HG02970 (cell line): ENCODE results near the gene ZNF845.
"Not testable (repeated sequence)": the region's sequence is repeated elsewhere in the genome, so short reads cannot be mapped to it uniquely, and the experiment has no call there.

Source experiments
- ATAC-seq: cut with Tn5 transposase; IDR thresholded peaks from one replicate; pipeline ENCODE4 v1.9.1; 2021; ENCODE audit warnings: mild to moderate bottlenecking, moderate library complexity, moderate number of reproducible peaks; ENCODE audit not compliant: unreplicated experiment, low FRiP score

The ZNF845 gene

DNA sequence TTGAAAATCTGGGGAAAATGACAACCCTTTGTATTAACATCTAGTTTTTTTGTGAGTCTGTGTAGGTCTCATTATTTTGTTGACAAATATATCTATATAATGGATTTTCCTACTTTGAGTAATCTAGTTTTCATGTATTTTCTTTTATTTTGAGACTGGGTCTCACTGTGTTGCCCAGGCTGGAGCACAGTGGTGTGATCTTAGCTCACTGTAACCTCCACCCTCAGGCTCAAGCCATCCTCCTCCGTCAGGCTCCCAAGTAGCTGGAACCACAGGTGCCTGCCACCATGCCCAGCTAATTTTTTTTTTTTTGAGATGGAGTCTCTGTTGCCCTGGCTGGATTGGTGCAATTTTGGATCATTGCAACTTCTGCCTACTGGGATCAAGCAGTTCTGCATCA, 41.2 kb downstream of the ZNF845 start:
- no peak for ATAC-seq

DNA sequence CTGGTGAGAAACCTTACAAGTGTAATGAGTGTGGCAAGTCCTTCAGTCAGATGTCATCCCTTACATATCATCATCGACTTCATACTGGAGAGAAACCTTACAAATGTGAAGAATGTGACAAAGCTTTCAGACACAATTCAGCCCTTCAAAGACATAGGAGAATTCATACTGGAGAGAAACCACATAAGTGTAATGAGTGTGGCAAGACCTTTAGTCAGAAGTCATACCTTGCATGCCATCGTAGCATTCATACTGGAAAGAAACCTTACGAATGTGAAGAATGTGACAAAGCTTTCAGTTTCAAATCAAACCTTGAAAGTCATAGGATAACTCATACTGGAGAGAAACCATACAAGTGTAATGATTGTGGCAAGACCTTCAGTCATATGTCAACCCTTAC, 47.8 kb downstream of the ZNF845 start:
- no peak for ATAC-seq

DNA sequence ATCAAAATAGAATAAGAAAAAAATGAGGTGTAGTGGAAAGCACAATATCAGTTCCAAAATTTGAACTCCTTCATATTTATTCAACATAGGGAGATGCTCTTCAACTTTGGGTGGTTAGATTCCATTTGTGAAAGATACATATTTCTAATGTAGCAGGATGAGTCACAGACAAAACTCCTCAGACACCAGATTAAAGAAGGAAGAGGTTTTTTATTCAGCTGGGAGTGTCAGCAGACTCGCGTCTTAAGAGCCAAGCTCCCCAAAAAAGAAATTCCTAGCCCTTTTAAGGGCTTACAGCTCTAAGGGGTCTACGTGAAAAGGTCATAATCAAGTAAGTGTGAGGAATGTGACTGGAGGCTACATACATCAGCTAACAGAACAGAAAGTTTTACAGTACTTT, 54.6 kb downstream of the ZNF845 start:
- ATAC-seq, result no peak

DNA sequence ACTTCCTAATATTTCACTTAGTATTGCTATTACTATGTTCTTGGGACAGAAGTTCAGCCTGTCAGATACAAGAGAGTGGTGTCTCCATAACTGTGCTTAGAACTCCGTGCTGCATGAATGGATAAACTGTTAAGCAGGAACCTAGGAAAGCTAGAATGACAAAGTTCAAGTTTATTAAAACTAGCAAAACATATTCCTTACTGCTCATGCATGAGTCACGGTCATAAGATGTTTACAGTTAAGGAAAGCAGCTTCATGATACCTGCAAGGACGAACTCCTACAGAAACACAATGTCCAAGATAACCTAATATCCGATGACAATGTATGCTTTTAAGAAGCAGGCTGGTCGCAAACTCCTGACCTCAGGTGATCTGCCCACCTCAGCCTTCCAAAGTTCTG, 55.4 kb downstream of the ZNF845 start:
- no peak for ATAC-seq

DNA sequence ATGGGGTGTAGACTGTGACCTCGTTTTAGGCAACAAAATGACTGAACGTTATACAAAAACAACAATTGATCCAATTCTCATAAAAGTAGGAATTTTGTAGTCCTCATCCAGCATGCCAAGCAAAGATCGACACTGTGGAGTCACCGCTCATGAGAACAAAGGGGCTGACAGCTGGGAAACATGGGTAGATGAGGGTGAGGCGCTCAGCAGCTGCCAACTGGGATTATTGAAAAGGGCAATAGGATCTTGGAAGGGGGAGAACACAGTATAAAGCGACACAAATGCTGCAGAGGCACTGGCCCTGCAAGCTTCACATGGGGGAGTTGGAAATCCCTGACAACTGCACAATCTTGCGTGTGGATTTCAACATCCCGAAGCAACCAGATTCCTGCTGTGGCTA, 56.0 kb downstream of the ZNF845 start:
- ATAC-seq, result no peak

DNA sequence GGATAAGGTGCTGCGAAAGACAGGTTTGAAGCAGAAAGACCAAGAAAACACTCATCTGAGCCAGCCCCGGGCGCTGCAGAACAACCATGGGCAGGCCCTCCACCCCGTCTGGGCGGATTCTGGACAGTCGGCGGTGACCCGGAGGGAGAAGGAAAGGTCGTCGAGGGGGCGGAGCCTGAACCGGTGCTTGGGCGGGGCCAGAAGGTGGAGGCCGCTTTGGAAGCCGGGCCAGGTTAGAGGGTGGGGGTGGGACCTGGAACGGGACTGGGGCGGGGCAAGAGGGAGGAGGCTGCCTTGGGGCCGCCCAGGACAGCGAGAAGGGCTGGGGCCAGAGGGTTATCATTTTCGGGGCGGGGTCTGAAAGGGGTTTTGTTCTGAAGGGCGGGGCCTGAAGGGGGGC, 56.4 kb downstream of the ZNF845 start:
- ATAC-seq, result no peak

DNA sequence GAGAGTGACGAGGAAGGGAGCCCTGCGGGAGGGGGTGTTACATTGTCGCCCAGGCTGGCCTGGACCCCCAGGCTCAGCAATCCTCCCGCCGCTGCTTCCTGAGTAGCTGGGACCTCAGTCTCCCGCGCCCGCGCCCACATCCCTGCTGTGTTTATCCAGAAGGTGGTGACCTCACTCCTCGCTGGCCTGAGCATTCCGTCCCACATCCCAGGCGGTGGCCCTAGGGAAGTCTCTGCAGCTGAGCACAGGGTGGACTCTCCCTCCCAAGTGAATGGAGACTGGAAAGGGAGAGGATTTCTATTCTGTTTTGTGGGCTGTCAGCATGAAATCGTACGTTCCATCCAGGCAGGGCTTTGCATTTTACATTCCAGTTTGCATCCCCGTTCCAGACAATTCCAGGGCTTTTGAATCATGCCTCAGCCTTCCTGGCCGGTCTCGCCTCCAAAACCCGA, 61.0 kb downstream of the ZNF845 start:
- ATAC-seq, result peak; percentile 16

DNA sequence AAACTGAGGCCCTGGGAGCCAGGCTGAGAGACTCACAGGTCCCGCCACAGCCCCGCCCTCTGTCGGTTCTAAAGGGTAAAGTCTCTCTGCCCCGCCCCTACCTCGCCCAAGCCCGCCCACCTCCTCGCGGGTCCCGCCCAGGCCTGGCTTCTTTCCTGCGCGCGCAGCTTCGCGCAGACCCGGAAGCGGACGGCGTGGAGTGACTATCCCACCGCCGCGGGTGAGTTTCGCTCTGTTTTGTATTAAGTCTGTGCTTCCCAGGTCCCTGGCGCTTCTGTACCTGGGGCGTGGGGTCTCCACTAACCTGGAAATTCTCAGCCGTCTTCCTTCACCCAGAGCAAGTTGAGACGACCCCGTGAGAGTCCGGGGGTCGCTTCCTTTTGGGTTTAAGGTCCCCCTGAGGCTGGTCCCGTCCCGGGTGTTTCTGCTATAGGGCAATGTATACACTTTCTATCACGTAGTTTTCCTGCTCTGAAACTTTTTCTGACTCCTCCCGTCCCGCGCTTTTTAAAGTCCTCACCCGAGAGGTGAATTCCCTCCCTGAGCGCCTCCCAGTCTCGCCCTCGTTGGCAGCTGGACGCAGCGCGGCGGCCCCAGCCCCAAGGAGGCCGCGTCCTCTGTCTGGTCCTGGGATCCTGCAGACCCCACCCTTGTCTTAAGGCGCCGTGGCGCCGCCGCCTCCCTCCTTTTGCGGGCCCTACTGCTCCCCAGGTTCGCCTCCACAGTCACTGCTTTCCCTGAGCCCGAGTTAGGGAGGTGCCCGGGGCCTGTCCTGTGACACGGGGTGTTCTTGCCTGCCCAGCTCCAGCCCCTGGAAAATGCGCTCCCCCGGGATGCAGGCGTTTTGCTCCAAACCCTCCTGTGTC, 61.7 kb downstream of the ZNF845 start, which contains the start of gene ZNF765:
ZNF765 (plus strand) TSS at position 176 of the 866 bp plus-strand sequence. CDS start 2,867 bp downstream, outside the sequence.
- ATAC-seq, result peak; percentile 86

DNA sequence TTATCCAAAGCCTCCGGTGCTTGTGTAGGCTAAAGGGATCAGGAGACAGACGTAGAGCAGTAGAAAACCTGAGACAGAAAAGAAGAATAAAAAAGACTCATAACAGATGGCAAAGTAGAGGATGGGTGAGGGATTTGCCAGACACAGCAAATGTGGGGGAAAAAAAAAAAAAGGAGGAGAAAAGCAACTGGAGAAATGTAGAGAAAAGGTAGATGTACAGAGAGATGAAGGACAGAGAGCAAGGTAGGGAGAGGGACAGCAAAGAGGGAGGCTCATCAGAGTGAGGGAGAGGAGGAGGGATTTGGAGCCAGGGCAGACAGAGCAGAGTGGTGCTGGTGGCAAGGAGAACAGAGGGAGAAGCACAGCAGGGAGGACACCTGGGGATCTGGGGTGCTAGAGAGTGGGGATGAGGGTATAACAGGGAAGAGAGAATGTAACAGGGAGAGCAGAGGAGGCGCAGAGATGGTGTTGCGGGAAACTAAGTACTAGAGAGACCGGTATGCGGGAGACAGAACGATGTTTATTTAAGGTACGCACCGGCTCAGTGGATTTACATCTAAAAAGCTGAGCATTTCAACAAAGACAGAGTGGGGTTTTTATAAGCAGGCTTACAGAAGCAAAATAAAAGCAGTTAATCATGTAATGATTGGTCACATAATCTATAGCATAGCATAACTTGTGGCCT, 62.4 kb downstream of the ZNF845 start:
- not testable (repeated sequence) for ATAC-seq

DNA sequence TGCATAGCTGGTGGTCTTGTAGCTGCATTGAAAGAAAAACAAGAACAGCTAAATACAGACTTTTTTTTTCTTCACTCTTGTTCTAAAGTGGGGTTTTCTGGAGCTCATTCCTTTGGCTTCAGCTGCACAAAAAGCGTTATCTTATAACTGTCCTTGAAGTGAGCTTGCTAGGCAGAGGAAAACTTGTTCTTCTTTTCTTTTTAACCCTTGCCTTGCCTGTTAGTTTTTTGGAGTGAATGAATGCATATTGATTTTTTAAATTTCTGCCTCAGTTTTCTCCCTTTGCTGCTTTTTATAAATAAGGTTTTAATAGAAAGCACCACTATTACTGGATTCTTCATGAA, 62.9 kb downstream of the ZNF845 start:
- ATAC-seq, result no peak

DNA sequence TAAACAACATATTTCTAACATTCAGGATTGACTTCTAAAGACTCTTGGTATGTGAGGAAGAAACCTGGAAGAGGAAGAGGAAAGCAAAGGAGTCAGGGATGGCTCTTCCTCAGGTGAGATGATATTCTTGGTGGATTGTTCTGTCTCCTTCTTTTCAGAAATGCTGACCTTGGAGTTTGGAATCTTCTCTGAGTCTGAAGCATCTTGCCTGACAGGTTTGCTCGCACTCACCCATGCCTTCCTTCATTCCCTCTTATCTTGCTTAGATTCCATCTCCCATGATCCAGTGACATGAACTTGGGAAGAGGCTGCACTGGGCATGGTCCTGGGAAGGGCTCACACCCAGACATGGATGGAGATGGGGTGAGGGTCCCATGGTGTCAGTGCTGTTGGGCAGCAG, 64.4 kb downstream of the ZNF845 start:
- not testable (repeated sequence) for ATAC-seq
